ENCODE results near the gene GALNT14.

DNA sequence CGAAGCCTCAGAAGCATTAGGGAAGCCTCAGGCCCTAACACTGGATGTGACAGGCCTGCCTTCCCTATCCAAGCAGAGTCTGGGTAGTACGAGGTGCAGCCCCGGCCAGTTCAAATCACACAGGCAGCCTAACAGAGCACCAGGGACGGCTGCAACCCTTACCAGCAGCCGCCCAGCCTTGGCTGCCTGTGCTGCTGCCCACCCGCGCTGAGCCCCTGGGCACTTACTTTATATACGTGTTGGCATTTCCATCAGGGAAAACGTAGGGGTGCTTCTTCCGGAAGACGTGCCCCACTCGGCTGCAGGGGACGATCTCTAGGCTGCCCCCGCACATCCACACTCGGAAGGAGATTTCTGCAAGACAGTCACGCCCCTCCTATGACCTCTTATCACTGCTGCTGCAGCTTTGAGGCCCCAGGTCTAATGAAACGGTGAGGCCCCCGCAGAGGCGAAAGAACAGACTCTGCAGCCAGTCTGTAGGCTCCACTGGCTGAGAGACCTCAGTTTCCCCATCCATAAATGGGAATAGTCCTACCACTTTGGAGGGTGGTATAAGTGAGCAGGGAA lies 206.3 kb downstream of the GALNT14 start:
- TF ChIP-seq ZBTB1 (CRISPR knock-in tag; IDR thresholded peaks at IDR 0.05; ENCODE audit: borderline replicate concordance, low read depth), result no peak
- no peak for TF ChIP-seq GTF2E2 (tag; IDR thresholded peaks at IDR 0.05)
- peak in 1 of 2 experiments; percentile 37; a peak in 1 of 4 replicates for TF ChIP-seq RCOR1 (IDR thresholded peaks at IDR 0.05; ENCODE audit: borderline replicate concordance in 1 of 2, low read depth in 2 of 2, low read length in 2 of 2)
- TF ChIP-seq EP300 (IDR thresholded peaks at IDR 0.05; ENCODE audit: low read length), result no peak
- no peak for TF ChIP-seq TEAD1 (CRISPR knock-in tag; IDR thresholded peaks at IDR 0.05)
- TF ChIP-seq EZH2 (IDR thresholded peaks at IDR 0.05; ENCODE audit: borderline replicate concordance, low read depth, low read length), result no peak
- no peak for TF ChIP-seq POLR2A (conservative IDR thresholded peaks at IDR 0.05)
- no peak for TF ChIP-seq PML (IDR thresholded peaks at IDR 0.05; ENCODE audit: low read length)
